ENCODE measurements around the gene LPCAT1. TPM values are rescaled to one million over a fixed set of nuclear protein-coding genes. Genes with fewer than 3 reads are reported as not detected.

LPCAT1 gene
- total and polyA plus RNA-seq, 2 of the 13 experiments (the other 11 are each of a cell fraction or from before 2014, with no cell fraction given) = 29.8 to 90.6 TPM

DNA sequence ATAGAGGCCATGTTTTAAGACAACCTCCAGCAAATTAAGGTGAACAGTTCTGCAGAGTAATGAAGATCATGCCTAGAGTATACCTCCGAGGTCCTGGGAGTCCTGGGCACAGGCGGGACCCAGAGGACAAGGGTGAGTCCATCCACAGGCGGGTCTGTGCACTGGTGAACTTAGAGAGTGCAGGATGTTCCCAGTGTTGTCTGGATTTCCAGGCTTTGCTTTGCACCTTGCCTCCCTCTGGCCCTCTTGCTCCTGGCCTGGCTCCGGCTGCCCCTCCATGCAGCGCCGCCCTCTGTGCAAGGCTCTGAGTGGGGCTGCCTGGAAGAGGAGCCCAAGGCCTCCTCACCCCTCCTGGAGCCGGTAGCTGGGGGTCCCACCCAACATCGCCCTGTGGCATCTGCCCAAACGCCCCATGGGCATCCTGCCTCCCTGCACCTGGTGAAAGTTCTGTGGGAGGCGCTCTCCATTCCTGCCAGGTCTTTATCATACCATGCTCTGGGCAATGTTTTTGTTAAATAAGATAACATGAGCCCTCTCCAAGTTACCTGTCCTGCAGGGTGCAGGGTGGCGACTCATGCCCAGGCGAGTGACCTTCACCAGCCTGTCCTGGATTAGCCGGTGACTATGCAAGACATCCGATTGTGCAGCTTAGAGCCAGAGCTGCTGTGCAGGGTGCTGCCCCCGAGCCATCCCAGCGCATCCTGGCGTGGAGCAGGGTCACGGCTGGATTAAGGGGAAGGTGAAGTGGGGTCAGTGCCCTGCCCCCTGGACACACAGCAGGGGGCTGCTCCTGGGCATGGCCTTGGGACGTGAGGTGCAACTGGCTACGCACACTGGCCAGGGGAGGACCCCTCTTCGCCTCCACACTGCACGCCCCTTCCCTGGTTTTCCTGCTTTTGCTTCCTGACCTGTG is 41.3 kb upstream of the LPCAT1 start (continued):
- TF ChIP-seq, protein P1, sequence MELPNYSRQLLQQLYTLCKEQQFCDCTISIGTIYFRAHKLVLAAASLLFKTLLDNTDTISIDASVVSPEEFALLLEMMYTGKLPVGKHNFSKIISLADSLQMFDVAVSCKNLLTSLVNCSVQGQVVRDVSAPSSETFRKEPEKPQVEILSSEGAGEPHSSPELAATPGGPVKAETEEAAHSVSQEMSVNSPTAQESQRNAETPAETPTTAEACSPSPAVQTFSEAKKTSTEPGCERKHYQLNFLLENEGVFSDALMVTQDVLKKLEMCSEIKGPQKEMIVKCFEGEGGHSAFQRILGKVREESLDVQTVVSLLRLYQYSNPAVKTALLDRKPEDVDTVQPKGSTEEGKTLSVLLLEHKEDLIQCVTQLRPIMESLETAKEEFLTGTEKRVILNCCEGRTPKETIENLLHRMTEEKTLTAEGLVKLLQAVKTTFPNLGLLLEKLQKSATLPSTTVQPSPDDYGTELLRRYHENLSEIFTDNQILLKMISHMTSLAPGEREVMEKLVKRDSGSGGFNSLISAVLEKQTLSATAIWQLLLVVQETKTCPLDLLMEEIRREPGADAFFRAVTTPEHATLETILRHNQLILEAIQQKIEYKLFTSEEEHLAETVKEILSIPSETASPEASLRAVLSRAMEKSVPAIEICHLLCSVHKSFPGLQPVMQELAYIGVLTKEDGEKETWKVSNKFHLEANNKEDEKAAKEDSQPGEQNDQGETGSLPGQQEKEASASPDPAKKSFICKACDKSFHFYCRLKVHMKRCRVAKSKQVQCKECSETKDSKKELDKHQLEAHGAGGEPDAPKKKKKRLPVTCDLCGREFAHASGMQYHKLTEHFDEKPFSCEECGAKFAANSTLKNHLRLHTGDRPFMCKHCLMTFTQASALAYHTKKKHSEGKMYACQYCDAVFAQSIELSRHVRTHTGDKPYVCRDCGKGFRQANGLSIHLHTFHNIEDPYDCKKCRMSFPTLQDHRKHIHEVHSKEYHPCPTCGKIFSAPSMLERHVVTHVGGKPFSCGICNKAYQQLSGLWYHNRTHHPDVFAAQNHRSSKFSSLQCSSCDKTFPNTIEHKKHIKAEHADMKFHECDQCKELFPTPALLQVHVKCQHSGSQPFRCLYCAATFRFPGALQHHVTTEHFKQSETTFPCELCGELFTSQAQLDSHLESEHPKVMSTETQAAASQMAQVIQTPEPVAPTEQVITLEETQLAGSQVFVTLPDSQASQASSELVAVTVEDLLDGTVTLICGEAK (IDR thresholded peaks at IDR 0.05) = no peak
- TF ChIP-seq, protein P1 (CRISPR knock-in tag; IDR thresholded peaks at IDR 0.05) = peak; percentile 14; the same call in 1 of the 2 replicates
- no peak for TF ChIP-seq ZNF747 (CRISPR knock-in tag; IDR thresholded peaks at IDR 0.05; ENCODE audit: borderline replicate concordance)
- TF ChIP-seq, protein P2, sequence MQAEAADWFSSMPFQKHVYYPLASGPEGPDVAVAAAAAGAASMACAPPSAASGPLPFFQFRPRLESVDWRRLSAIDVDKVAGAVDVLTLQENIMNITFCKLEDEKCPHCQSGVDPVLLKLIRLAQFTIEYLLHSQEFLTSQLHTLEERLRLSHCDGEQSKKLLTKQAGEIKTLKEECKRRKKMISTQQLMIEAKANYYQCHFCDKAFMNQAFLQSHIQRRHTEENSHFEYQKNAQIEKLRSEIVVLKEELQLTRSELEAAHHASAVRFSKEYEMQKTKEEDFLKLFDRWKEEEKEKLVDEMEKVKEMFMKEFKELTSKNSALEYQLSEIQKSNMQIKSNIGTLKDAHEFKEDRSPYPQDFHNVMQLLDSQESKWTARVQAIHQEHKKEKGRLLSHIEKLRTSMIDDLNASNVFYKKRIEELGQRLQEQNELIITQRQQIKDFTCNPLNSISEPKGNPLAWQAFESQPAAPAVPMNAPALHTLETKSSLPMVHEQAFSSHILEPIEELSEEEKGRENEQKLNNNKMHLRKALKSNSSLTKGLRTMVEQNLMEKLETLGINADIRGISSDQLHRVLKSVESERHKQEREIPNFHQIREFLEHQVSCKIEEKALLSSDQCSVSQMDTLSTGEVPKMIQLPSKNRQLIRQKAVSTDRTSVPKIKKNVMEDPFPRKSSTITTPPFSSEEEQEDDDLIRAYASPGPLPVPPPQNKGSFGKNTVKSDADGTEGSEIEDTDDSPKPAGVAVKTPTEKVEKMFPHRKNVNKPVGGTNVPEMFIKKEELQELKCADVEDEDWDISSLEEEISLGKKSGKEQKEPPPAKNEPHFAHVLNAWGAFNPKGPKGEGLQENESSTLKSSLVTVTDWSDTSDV (CRISPR knock-in tag; IDR thresholded peaks at IDR 0.05) = peak; percentile 54; the same call in 1 of the 2 replicates
- TF ChIP-seq, protein P3, sequence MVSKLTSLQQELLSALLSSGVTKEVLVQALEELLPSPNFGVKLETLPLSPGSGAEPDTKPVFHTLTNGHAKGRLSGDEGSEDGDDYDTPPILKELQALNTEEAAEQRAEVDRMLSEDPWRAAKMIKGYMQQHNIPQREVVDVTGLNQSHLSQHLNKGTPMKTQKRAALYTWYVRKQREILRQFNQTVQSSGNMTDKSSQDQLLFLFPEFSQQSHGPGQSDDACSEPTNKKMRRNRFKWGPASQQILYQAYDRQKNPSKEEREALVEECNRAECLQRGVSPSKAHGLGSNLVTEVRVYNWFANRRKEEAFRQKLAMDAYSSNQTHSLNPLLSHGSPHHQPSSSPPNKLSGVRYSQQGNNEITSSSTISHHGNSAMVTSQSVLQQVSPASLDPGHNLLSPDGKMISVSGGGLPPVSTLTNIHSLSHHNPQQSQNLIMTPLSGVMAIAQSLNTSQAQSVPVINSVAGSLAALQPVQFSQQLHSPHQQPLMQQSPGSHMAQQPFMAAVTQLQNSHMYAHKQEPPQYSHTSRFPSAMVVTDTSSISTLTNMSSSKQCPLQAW (CRISPR knock-in tag; IDR thresholded peaks at IDR 0.05) = no peak
- TF ChIP-seq, protein P4, sequence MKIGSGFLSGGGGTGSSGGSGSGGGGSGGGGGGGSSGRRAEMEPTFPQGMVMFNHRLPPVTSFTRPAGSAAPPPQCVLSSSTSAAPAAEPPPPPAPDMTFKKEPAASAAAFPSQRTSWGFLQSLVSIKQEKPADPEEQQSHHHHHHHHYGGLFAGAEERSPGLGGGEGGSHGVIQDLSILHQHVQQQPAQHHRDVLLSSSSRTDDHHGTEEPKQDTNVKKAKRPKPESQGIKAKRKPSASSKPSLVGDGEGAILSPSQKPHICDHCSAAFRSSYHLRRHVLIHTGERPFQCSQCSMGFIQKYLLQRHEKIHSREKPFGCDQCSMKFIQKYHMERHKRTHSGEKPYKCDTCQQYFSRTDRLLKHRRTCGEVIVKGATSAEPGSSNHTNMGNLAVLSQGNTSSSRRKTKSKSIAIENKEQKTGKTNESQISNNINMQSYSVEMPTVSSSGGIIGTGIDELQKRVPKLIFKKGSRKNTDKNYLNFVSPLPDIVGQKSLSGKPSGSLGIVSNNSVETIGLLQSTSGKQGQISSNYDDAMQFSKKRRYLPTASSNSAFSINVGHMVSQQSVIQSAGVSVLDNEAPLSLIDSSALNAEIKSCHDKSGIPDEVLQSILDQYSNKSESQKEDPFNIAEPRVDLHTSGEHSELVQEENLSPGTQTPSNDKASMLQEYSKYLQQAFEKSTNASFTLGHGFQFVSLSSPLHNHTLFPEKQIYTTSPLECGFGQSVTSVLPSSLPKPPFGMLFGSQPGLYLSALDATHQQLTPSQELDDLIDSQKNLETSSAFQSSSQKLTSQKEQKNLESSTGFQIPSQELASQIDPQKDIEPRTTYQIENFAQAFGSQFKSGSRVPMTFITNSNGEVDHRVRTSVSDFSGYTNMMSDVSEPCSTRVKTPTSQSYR (CRISPR knock-in tag; IDR thresholded peaks at IDR 0.05; ENCODE audit: borderline replicate concordance) = no peak
- TF ChIP-seq, protein P5, sequence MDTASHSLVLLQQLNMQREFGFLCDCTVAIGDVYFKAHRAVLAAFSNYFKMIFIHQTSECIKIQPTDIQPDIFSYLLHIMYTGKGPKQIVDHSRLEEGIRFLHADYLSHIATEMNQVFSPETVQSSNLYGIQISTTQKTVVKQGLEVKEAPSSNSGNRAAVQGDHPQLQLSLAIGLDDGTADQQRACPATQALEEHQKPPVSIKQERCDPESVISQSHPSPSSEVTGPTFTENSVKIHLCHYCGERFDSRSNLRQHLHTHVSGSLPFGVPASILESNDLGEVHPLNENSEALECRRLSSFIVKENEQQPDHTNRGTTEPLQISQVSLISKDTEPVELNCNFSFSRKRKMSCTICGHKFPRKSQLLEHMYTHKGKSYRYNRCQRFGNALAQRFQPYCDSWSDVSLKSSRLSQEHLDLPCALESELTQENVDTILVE (CRISPR knock-in tag; IDR thresholded peaks at IDR 0.05) = no peak
- 0 out of 2 replicates have a peak, but pooled peaks have one; percentile 27 for TF ChIP-seq ZNF589 (CRISPR knock-in tag; conservative IDR thresholded peaks at IDR 0.05)

Data from HepG2 (cell line).